Activated T-cell treated with anti-CD3 and anti-CD28 coated beads, Interleukin-2, amount 50 U/mL, for 1 hour (primary cell): Measurements from ENCODE around the gene GINS2.

Experiments
- DNase-seq: peaks from one replicate; pipeline ENCODE4 v3.0.0-alpha.2; 2020

GINS2 gene

DNA sequence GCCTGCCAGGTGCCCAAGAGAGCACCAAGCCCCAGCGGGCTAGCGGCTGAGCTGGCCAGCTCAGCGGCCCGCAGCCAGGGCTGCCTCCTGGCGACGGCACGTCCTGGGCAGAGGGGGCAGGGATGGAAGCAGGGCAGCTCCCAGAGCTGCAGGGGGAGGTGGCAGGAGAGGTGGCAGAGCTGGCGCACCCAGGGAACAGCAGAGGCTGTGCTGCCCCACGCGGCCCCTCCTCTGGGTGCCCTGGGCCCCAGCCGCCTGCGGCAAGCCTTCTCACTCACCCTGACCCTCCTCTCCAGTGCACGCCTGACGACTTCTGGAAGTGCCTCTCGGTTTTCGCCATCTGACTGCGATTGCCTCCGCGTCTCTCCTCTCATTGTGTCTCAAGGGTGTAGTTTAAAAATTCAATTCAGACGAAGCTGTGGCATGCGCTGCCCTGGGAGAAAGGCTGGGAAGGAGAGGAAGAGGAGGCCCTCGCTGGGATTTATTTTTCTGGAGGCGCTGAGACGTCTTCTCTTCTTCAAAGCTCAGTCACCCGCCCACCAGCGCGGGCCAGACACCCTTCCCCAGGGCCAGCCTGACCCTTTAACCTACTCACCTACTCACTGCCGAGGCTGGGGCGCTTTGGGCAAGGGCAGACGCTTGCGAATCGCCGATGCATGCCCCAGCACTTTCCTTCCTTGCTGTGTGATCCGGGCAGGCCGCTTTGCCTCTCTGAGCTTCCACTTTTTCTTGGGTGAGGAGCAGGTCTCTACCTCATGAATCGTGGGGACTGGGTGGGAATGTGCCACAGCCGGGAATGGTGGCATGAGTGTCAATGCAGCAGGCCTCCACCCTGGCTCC, 50.7 kb downstream of the GINS2 start:
- DNase-seq: no peak

DNA sequence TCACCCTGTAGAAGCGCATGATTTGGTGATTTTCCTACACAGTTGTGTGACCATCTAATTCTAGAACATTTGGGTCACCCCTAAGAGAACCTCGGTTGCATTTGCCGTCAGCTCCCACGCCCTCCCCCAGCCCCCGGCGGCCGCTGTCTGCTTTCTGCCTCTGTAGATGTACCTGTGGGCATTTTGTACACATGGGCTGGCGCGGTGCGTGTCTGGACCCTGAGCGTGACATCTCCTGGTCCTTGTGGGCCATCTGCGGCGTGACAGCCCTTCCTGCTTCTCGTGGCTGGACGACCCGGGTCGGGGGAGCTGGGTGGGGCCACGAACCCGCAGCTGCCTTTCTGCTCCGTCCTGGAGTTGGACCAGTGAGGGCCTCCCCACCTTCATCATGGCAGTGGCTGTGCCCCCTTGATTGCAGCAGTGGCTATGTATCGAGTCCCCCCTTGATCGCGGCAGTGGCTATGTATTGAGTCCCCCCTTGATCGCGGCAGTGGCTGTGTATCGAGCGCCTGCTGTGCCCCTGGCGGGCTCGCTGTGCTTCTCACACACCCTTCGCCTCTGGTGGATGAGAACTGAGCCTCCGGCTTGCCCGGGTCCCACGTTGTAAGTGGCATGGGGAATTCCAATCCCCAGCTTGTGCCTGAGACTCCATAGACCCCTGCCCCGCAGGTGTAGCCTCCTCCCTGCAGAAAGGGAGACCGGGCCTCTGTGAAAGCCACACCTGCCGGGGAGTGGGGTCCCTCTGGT, 51.5 kb downstream of the GINS2 start:
- no peak for DNase-seq

DNA sequence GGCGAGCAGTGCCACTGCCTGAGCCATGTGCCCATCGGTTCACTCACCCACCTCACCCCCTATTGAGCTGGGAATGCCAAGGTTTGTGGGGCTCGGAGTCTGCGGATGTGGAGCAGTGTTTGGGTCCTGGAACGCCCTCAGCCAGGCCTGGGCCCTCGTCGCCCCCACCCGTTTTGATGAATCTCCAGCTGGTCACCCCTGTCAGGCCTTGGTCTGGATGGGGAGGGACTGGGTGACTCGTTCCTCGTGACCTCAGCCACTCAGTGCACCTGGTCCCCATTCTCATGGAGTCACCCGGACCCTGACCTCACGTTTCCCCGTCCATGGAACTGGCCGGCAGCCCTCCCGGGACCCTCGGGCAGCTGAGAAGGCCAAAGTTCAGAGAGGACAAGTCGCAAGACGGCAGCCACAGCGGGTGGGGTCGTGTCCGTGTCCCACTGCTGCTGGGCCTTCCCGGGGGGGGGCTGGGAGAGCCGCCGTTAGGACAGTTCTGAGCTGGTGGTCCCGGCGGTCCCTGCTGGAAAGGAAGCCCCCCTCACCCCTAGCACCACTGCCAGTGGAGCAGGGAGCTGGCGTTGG, 52.4 kb downstream of the GINS2 start:
- DNase-seq: no peak

DNA sequence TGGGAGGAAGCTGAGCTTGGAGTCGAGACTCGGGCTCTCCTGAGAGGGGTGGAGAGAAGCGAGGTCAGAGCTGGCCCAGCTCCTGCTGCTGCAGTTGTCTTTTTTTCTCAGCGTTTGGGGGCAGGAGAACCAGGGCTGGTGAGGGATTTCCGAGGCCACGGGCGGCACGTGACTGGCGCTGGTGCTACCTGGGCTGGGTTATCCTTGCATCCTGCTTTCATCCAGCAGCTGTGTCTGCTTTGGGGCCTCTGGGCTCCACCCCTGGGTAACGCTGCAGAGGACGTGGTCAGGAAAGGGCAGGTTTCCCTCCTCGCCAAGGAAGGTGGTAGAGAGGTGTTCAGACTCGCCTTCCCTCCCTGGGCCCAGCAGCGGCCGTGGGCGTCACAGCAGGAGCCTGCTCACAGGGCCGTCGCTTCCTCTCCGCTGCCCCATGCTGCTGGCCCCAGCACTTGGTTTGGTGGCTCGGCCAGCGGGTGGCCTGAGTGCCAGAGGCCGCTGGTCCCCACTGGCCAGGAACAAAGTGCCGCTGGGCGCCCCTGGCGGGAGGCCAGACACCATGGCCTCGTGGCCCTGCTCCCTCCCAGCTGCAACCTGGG, 53.1 kb downstream of the GINS2 start:
- DNase-seq: no peak

DNA sequence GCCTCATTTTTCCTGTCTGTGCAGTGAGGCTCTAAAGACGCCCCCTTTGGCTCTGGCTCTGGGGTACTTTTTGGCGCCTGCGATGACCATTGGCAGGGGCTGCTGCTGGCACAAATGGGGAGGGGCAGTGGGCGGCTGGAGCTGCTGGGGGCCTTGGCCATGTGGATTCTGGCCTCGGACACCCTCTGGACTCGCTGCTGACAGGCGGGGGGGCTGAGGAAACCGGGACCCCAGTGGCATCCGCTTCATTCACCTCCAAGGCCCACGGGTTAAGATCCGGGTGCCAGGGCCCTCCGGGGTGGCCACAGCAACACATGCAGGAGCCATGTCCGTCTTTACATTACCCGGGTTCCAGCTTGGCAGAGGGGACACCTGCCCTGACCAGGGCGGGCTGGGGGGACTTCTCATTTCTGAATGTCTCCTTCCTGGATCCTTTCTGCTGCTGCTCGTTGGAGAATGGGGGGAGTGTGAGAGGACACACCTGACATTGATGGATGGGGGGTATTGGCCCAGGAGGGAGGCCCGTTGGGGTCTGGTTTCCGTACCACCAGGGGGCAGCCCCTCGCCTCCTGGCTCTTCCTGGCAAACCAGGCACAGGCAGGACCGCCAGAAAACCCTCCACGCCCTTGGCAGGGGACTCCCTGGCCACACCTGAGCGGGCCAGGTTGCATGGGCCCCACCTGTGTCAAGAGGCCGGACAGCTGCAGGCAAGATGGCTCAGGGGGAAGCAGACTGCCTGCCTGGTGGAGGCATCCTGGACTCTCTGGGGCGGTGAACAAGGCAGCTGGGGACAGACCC, 53.8 kb downstream of the GINS2 start:
- no peak for DNase-seq

DNA sequence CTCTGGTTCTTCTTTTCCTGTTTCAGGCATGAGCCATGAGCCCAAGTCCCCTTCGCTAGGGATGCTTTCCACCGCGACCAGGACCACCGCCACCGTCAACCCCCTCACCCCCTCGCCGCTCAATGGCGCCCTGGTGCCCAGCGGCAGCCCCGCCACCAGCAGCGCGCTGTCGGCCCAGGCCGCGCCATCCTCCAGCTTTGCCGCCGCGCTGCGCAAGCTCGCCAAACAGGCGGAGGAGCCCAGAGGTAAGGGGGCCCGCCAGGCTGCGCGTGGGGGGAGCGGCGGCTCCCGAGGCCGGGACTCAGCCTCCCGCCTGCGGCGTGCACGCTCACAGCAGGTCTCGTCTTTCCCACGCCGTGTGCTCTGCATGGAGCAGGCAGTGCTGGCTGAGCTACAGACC, 54.9 kb downstream of the GINS2 start:
- no peak for DNase-seq

DNA sequence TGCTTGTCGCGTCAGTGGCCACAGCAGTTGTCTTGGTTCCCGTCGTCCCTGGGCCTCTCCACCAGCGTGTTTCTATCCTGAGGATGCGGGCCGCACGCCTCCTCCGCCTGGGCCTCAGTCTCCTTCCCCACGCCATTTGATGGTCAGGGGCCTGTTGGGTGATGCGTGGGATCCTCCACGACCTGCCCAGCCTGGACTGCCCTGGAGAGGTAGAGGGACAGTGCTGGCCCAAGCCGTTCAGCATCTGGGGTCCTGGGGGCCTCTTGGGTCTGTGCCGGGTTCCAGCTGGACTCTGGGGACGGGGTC, 55.4 kb downstream of the GINS2 start:
- DNase-seq: no peak

DNA sequence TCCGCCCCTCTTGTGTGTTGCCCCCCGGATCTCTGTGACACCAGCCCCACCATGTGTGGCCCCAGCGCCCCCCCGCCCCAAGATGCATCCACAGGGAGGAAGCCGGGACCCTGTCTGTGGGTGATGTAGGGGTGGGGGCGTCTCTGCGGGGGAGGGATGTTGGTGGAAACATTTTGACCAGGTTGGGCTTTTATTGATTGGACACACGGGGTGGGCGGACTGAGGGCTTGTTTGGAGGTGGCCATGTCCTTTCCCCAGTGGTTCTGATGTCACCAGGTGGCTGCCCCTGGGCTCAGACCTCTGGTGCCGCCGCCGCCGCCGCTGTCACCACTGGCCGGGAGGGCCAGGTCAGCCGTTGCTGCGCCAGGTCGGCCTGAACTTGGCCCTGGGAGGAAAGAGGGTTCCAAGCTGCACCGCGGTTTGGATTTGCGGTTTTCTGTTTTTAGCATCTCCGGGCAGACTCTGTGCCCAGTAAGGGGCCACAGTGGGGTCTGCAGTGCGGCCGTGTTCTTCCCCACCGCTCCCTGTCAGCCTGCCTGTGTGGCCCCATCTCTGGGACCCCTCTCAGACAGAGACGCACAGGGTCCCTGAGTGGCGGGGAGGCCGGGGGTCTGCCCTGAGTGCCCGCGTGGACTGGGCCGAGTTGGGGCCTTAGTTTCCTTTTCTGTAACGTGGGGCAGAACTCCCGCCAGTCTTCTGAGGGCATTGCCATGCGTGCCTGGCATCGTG, 55.9 kb downstream of the GINS2 start:
- no peak for DNase-seq

DNA sequence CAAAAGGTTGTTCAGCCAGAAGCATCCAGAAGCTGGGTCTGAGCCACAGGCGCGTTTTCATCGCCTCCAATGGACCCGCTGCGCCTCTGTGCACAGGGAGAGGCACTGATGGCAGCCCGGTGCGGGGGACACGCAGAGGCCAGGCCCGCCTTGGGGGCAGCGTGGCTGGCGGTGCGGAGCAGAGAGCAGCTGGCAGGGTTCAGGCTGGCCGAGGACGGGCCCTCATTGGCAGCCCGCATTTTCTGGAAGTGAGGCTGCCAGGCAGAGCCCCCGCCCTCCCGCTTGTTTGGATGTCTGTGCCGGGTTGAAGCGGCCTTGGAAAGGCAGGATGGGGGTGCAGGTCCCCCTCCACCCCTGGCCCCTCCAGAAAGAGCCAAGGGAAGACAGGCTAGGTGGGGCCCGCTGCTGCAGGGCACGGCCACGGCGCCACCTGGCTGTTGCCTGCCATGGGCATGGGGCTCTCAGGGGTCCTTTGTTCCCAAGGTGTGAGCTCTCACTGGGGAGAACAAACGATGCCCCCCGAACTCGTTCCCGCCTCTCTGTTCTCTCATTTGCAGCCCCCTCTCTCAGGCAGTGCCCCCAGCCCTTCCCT, 56.9 kb downstream of the GINS2 start:
- no peak for DNase-seq

DNA sequence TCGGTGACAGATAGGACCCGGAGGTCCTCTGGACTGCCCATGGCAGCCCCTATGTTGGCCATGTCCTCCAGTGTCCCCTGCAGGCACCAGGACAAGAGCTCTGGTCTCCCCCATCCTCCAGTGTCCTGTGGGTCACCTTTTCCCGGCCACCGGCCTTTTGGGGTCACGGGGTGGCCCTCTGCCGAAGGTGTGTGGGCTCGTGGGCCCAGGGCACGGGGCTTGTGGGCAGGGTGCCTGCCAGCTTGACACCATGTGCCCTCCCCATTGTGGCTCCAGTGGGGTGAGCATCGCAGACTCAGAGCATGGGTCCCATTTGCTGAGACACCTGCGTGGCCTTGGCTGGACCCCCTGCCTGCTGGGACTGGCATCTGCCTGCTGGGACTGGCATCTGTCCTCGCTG, 57.5 kb downstream of the GINS2 start:
- no peak for DNase-seq

DNA sequence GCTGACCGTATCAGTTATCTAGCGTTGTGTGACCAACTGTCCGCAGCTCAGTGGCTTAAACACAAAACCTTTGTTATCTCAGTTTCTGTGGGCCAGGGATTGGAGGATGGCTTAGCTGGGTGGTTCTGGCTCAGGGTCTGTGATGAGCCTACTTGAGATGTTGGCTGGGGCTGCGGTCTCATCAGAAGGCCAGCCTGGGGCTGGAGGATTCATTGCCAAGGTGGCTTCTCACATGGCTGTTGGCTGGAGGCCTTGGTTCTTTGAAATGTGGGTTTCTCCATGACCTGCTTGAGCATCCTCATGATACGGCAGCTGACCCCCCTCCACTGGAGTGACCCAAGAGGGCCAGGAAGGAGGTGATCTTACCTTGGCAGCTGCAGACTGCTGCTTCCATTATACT, 58.9 kb downstream of the GINS2 start:
- DNase-seq: no peak

DNA sequence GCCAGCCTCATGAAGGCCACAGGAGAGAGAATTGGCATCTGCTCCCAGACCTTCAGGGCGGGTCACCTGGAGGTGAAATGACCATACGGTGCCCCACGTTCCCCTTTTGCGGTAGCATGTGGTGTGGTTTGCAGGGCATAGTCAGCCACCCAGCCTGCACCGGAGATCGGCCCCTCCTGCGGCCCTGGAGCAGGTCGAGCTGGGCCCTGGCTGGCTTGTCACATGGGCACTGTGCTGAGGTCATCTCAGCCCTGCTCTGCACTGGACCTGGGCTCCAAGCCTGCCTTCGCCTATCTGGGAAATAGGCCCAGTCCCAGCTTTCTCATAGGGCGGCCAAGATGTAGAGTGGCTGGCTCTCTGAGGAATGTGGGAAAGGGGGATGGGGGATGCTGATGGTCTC, 59.4 kb downstream of the GINS2 start:
- no peak for DNase-seq

DNA sequence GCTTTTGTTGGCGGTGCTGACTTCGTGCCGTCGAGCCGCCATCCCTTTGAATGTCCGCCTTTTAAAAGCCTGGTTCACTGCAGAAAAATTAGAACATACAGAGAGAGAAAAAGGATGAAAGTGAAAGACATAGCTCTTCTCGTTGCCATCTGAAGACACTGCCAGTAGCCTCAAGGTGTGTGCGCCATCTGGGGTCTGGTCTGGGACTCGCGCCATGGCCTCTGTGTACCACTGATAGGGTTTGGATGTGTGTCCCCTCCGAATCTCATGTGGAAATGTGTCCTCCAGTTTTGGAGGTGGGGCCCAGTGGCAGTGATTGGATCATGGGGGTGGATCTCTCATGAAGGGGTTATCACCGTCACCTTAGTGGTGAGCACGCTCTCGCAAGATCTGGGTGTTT, 60.1 kb downstream of the GINS2 start:
- no peak for DNase-seq

DNA sequence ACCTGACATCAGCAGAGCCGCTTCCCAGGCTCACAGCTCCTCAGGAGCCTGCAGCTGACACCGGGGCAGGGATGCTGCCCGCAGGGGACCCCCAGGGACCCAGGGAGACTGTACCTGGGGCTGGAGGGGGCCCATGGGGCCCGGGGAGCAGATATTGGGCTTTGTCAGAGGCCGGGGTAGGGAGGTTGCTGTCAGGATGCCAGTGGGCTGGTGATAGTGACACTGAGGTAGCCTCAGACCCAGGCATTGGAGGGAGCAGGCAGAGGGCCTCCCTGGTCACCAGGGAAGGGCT, 60.5 kb downstream of the GINS2 start:
- DNase-seq: no peak

DNA sequence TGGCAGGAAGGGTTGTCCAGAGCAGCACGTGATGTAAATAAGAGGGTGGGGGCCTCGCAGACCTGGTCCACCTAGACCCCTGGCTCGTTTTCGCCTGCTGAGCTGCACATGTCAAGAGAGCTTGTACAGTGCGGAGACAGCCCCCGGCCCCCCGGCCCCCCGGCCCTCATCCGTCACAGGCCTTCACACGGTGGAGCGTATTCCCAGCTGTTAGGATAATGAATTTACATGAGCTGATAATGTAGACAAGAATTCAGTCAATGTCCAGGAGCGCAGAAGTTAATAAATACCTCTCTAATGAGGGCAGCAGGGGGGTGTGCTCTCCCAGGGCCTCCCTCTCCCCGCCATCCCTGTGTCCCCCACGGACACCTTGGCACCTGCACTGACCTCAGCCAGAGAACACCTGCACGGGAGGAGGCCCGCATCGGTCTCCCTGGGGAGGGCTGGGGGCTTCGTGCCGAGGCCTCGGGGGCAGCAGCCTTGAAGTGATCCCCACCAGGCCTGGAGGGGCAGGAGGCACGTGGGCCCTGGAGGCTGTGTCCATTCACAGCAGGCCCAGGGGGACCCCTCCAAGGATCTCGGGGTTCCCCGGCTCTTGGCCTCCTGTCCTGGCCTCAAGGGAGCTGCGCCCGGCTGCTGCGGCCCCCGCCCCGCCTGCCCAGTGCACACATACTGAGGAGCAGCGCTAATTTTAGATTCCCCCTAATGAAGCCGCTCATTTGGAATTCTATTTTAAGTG, 61.1 kb downstream of the GINS2 start:
- no peak for DNase-seq

DNA sequence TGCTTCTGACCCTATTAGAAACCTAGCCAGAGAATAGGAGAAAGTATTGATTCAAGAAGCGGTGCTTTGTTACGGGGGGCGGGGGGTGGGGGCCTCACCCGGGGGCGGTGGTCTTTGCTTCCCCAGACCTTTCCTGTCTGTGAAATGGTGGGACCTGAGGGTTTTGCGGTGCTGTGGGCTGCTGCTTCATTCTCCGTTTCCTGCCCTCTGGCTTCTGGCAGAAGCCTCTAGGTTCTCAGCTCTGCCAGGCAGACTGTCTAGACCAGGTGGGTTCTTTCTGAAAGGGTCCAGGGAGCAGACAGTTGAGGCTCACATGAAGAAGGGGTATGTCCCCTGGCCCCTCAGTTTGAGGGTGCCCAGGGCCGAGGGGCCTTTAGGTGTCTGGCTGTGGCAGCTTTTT, 61.7 kb downstream of the GINS2 start:
- DNase-seq: no peak
